Measurements from ENCODE around the gene RALGAPA2.

- TF ChIP-seq CTCF (IDR thresholded peaks at IDR 0.05; ENCODE audit: insufficient read depth, low read length): no peak
- TF ChIP-seq POLR2AphosphoS5 (IDR thresholded peaks at IDR 0.05; ENCODE audit: low read depth): no peak
- TF ChIP-seq REST (IDR thresholded peaks at IDR 0.05; ENCODE audit: insufficient replicate concordance, low read depth): no peak
Observed at GRCh38 chr20:20362774-20363433, 349.5 kb downstream of the RALGAPA2 start.

Data from HL-60 (cell line).